Upper lobe of left lung (tissue), 6 donors: ENCODE data around the gene CYS1. TPM values are rescaled to one million over a fixed set of nuclear protein-coding genes. Genes with fewer than 3 reads are reported as not detected.

Experiments
- ATAC-seq, 2 donors: fragments of 200-7000 bp; cut with Tn5 transposase; one replicate each; pipeline ENCODE4 v1.9.1; 2022; ENCODE audit warnings: mild to moderate bottlenecking in 2 of 2, moderate library complexity in 2 of 2; ENCODE audit not compliant: low FRiP score in 2 of 2
- DNase-seq, 2 donors: peaks; one replicate each; pipeline ENCODE4 v3.0.0-alpha.2; 2019 to 2020
- H3K27ac ChIP-seq, 4 donors: fragments of 200-600 bp; sonication (generic); one replicate each; pipeline ENCODE4 v1.5.1; 2016 to 2019
- H3K27me3 ChIP-seq, 4 donors: fragments of 200-600 bp; sonication (generic); one replicate each; pipeline ENCODE4 v1.5.1; 2017 to 2019
- H3K36me3 ChIP-seq, 4 donors: fragments of 200-600 bp; sonication (generic); one replicate each; pipeline ENCODE4 v1.5.1; 2016 to 2019
- H3K4me1 ChIP-seq, 4 donors: fragments of 200-600 bp; sonication (generic); one replicate each; pipeline ENCODE4 v1.5.1; 2018 to 2019
- H3K4me3 ChIP-seq, 4 donors: fragments of 200-600 bp; sonication (generic); one replicate each; pipeline ENCODE4 v1.5.1; 2017 to 2019; ENCODE audit warnings: mild to moderate bottlenecking in 2 of 4, moderate library complexity in 1 of 4
- H3K9me3 ChIP-seq, 4 donors: fragments of 200-600 bp; sonication (generic); one replicate each; pipeline ENCODE4 v1.5.1; 2018 to 2019
- CTCF ChIP-seq, 6 experiments: fragments of 450-650 bp in 4 of 6; fragments of 200-600 bp in 2 of 6; sonication (generic) in 2 of 6; IDR thresholded peaks; one replicate each; pipeline ENCODE4 v1.5.1; 2016 to 2019; ENCODE audit warnings: antibody characterized with exemption in 6 of 6
- EP300 ChIP-seq, 4 donors: sonication (generic); formaldehyde crosslinking; IDR thresholded peaks; one replicate each; pipeline ENCODE4 v1.5.1; 2017; ENCODE audit warnings: antibody characterized with exemption in 4 of 4, control low read depth in 2 of 4
- POLR2A ChIP-seq, 4 donors: fragments of 450-650 bp; IDR thresholded peaks; one replicate each; pipeline ENCODE4 v1.5.1; 2016 to 2017; ENCODE audit warnings: antibody characterized with exemption in 4 of 4, mild to moderate bottlenecking in 2 of 4
- POLR2AphosphoS5 ChIP-seq, 2 donors: sonication (generic); formaldehyde crosslinking; IDR thresholded peaks; one replicate each; pipeline ENCODE4 v1.5.1; 2017; ENCODE audit warnings: antibody characterized with exemption in 2 of 2
- WGBS, 2 donors: methylation state at CpG; one replicate each; pipeline ENCODE4 v1.1.5; 2017 to 2018; 5-methylcytosine and 5-hydroxymethylcytosine counted together
- total RNA-seq, 6 donors: library from RNA; depleted of rRNA in 4 of 6; stranded (reverse); fragments of >200 nt in 4 of 6; gene quantifications; one replicate each; pipeline versions ENCODE4 v1.1.0 to v1.2.1, GENCODE V29; 2016 to 2021
- donor health status: DM: no; HTN: no; CAD: no; lungs with moderate emphysema.
- donor health status: DM: no; HTN: yes; CAD: no; lungs with severe emphysema.

Gene CYS1
- total RNA-seq, 6 donors from 2014 or later = 1.0 to 8.2 (median 5.6) TPM

DNA sequence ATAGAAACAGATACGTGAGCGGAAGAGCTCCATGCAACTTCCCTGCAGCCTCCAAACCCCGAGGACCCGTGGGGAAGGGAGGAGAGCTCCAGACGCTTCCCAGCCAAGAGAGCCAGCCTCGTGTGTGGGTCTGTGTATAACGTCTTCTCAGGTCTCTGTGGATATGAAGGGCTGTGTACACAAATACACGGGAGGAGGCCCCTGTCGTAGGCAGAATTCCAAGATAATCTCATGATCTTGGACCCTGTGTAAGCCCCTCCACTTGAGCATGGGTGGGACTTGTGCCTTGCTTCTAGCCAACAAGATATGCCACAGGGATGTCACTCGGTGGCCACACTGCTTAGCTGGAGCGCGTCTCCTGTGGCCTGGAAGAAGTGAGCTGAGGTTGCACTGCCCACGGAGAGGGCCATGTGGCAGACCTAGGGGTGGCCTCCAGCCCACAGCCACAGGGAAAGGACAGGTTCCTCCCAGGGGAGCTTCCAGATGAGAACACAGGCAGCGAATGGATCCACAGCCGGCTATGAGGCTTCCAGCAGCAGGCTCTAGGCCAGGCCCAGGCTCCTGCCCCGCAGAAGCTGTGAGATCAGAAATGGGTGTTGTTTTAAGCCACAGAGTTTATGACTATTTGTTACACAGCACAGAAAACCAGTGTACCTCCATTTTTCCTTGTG, 52.4 kb downstream of the CYS1 start:
- H3K36me3 ChIP-seq = no peaks in the 10 kb centered on the region
- H3K4me1 ChIP-seq = peaks cover 17 to 30% (median 24%) of the 10 kb centered on the region in 4 donors
- no peaks in the 10 kb centered on the region for H3K27me3 ChIP-seq
- H3K27ac ChIP-seq = peak overlapping the region; percentile 83 to 90 (median 88)
- H3K4me3 ChIP-seq = no peak overlapping the region
- DNase-seq (no peak), ATAC-seq (peak in 1 of 2 donors; percentile 71)
- TF ChIP-seq CTCF (IDR thresholded peaks at IDR 0.05) = no peak
- TF ChIP-seq EP300 (IDR thresholded peaks at IDR 0.05) = no peak
- TF ChIP-seq POLR2A (IDR thresholded peaks at IDR 0.05) = no peak
- TF ChIP-seq POLR2AphosphoS5 (IDR thresholded peaks at IDR 0.05) = no peak
- 94% methylated on average over 11 to 16 of the region's 16 CpGs for WGBS, 2 donors
- no peaks in the 10 kb centered on the region for H3K9me3 ChIP-seq

- Histone ChIP-seq H3K9me3 (no peaks in the 10 kb centered on the region), H3K4me1 (peaks cover 17 to 30% (median 24%) of the 10 kb centered on the region in 4 donors), H3K4me3 (no peak overlapping the region), H3K27me3 (no peaks in the 10 kb centered on the region), H3K36me3 (no peaks in the 10 kb centered on the region), H3K27ac (no peak overlapping the region)
- TF ChIP-seq EP300 (IDR thresholded peaks at IDR 0.05) (no peak), POLR2A (IDR thresholded peaks at IDR 0.05) (no peak), POLR2AphosphoS5 (IDR thresholded peaks at IDR 0.05) (no peak), CTCF (IDR thresholded peaks at IDR 0.05) (no peak)
- DNase-seq (no peak), ATAC-seq (peak in 1 of 2 donors; percentile 38)
- 88% methylated on average over 7 to 8 of the region's 8 CpGs for WGBS, 2 donors
Observed at GRCh38 chr2:10026940-10027569, 53.2 kb downstream of the CYS1 start.

DNA sequence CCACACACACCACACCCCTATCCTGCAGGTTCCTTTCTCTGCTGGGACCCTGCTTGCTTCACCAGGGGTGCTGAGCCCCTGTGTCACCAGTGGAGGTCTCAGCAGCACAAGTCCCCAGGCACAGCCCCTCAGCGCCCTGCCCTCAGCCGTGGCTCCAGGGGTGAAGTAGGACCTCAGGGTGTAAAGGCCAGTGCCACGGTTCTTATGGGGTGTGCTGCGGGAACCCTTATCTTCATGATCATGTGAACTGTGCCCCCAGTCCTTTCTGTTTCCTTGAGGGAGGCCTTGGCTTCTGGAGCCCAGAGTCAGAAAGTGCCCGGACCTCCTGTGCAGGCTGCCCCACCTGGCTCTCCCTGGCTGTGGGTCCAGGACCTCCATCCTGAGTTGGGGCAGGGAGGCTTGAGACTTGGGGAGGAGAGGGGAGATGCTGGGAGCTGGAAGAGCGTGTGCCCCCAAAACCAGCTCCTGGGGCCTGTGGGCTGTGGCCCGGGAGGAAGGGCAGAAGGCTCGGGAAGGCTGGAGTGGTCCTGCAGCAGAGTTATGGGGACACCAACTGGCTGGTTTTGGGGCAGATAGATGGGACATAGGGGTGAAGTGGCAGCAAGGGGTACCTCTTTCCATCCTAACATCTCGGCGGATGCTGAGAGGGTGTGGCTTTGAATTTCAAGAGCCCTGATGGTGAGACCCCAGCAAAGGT, 57.1 kb downstream of the CYS1 start:
- no peak overlapping the region for H3K4me3 ChIP-seq
- H3K27me3 ChIP-seq = no peaks in the 10 kb centered on the region
- DNase-seq = no peak
- no peak for TF ChIP-seq EP300 (IDR thresholded peaks at IDR 0.05)
- no peaks in the 10 kb centered on the region for H3K36me3 ChIP-seq
- H3K27ac ChIP-seq = no peak overlapping the region
- ATAC-seq = no peak
- no peaks in the 10 kb centered on the region for H3K9me3 ChIP-seq
- 89 to 90% methylated on average over 5 to 9 of the region's 10 CpGs for WGBS, 2 donors
- H3K4me1 ChIP-seq = peaks cover under 1 to 9% (median 6%) of the 10 kb centered on the region in 4 donors

DNA sequence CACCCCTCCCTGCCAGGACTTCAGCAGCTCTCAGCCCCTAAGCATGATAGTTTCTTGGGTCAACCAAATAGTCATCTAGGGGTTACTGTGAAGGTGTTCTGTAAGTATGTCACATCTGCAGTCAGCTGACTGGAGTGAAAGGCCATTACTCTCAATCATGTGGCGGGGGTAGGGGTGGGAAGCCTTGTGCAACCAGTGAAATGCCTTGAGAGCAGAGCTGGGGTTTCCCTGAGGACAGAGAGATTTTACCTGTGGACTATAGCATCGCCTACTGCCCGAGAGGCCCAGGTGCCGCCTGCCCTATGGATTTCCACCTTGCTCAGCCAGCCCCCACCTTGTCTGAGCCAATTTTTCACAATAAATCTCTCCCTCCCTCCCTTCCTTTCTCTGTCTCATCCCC, 57.8 kb downstream of the CYS1 start:
- Histone ChIP-seq H3K9me3 (no peaks in the 10 kb centered on the region), H3K4me1 (peaks cover 0 to 9% (median 6%) of the 10 kb centered on the region in 4 donors), H3K27me3 (no peaks in the 10 kb centered on the region), H3K4me3 (no peak overlapping the region), H3K27ac (no peak overlapping the region), H3K36me3 (no peaks in the 10 kb centered on the region)
- TF ChIP-seq POLR2AphosphoS5 (IDR thresholded peaks at IDR 0.05) (no peak), EP300 (IDR thresholded peaks at IDR 0.05) (no peak), CTCF (IDR thresholded peaks at IDR 0.05) (no peak), POLR2A (IDR thresholded peaks at IDR 0.05) (no peak)
- ATAC-seq = no peak
- WGBS, 2 donors = 95 to 100% methylated on average over 4 of the region's 4 CpGs
- no peak for DNase-seq

DNA sequence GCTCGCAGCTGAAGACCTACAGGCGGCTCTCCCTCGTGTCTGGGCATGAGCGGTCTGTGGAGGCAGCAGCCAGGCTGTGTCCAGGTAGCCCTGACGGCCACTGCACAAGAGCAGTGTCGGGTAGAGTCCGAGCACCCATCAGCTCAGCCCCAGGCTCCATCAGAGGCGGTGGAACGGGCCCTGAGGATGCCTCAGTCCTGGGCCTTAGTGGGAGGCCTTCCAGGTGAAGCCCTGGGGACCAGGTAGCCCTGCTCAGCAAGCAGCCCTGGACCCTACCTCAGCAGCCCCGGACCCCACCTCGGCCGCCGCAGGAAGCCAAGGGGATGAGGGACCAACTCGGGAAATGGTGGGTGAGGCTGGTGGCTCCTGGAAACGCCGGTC, 58.2 kb downstream of the CYS1 start:
- no peak overlapping the region for H3K4me3 ChIP-seq
- no peaks in the 10 kb centered on the region for H3K9me3 ChIP-seq
- WGBS, 2 donors = 84 to 93% methylated on average over 4 to 8 of the region's 16 CpGs
- ATAC-seq = peak in 1 of 2 donors; percentile 4
- DNase-seq = peak in 1 of 2 donors; percentile 81
- H3K36me3 ChIP-seq = no peaks in the 10 kb centered on the region
- TF ChIP-seq POLR2A (IDR thresholded peaks at IDR 0.05) (no peak), POLR2AphosphoS5 (IDR thresholded peaks at IDR 0.05) (no peak), CTCF (IDR thresholded peaks at IDR 0.05) (no peak), EP300 (IDR thresholded peaks at IDR 0.05) (no peak)
- H3K27ac ChIP-seq = no peak overlapping the region
- peaks cover 0 to 9% (median 6%) of the 10 kb centered on the region in 4 donors for H3K4me1 ChIP-seq
- H3K27me3 ChIP-seq = no peaks in the 10 kb centered on the region
